Uterus (tissue), 2 donors: Measurements from ENCODE around the gene PPP4R4.

Experiments used
- CTCF ChIP-seq, 4 experiments: fragments of 200-600 bp in 2 of 4; fragments of 450-650 bp in 2 of 4; sonication (generic) in 2 of 4; IDR thresholded peaks; one replicate each; pipeline ENCODE4 v1.5.1; 2016 to 2019; ENCODE audit warnings: antibody characterized with exemption in 4 of 4, mild to moderate bottlenecking in 2 of 4, moderate library complexity in 1 of 4
- POLR2A ChIP-seq, 2 donors: fragments of 450-650 bp; IDR thresholded peaks; one replicate each; pipeline ENCODE4 v1.6.1; 2016; ENCODE audit warnings: antibody characterized with exemption in 2 of 2, mild to moderate bottlenecking in 1 of 2, moderate library complexity in 1 of 2

DNA sequence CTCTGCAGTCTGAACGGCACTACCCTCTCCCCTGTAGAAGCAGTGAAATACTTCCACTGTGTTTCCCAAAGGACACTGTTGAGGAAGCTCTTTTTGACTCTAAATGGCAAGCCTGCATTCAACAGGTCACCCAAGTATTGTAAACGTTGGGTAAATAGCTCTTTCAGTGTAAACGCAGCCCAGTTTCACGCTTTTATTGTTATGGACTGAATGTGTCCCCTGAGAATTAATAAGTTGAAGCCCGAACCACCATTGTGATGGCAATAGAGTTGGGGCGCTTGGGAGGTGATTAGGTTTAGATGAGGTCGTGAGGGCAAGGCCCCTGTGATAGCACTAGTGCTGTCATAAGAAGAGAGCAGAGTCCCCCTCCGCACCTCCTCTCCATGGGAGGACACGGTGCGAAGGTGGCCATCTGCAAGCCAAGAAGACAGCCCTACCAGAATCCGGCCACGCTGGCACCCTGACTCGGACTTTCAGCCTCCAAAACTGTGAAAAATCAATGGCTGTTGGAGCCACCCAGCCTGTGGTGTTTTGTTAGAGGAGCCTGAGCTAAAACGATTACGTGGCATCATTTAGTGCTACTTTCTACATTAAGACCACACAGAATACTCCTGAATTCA lies 117.9 kb downstream of the PPP4R4 start:
- TF ChIP-seq POLR2A (IDR thresholded peaks at IDR 0.05) (no peak), CTCF (IDR thresholded peaks at IDR 0.05) (no peak)
